GM18526 (cell line): Measurements from ENCODE around the gene TIAM2.

ENCODE experiments used
- POLR2A ChIP-seq: IDR thresholded peaks from 3 replicates; pipeline ENCODE4 v1.6.1; 2011; ENCODE audit not compliant: insufficient read length; ENCODE audit errors: extremely low read depth

Gene TIAM2

DNA sequence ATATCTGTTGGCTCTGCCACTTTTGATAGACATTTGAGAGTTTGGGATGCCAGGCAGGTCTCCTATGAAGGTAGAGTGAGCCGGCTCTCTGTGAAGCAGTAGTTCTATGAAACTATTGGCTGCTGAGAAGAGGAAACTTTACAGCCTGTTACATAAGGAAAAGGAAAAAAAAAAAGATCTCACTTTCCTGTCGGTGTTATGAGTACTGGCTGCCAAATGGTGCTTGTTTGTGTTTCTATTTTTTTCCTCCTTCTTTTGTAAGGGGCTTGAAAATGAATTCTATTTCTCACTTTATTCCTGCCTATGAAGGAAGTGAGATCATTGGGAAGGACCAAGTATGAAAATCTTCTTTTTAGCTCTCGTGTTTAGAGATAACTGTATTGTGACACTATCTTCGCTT is 195.6 kb downstream of the TIAM2 start:
- TF ChIP-seq POLR2A: no peak

DNA sequence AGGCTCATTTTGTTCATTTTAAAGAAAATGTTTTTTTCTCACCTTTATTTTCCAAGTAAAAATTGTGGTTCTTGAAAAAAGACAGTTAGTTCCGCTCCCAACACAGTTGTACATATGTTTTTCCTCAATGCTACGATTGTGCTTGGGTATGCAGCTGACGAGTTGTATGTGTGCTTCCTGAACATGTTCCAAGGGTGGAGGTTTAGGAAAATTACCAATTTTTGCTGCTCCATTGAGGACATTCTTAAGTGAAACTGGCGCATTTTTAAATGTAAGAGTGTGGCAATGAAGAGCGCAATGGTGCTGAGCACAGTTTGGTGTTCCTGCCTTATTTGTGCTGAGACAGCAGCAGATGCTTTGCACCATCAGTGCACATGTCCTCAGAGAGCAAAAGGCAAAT is 198.4 kb downstream of the TIAM2 start:
- no peak for TF ChIP-seq POLR2A

DNA sequence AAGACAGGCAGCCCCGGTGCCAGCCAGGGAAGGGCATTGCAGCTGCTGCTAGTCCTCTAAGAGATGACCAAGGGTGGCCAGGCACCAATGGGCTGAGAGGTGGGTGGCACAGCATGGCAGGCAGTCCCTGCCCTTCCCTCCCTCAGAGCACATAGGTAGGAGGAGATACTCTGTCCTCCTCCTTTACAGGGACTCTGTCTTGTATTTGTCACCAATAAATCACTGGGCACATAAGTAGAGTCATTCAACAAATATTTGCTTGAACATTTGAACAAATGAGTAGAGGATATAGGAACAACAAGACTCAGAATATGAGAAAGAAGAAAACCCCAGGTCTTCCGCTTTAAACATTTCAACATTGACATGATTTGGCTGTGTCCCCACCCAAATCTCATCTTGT is 199.3 kb downstream of the TIAM2 start:
- TF ChIP-seq POLR2A: no peak

DNA sequence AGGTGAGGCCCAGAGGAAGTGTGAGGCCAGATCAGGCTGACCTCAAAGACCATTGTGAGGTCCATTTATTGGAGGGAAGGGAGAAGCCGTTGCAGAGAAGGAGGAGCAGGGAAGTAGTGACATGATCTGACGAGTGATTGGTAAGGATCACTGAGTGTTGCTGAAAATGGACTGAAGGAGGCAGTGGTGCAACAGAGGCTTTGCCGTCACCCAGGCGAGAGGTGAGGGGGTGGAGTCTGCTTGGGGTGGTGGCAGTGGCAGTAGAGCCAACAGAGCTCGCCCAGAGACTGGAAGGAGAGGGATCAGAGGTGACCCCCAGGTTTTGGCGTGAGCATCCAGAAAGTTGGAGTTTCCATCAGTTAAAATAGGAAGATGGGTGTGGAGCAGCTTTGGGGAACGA is 200.8 kb downstream of the TIAM2 start:
- no peak for TF ChIP-seq POLR2A

DNA sequence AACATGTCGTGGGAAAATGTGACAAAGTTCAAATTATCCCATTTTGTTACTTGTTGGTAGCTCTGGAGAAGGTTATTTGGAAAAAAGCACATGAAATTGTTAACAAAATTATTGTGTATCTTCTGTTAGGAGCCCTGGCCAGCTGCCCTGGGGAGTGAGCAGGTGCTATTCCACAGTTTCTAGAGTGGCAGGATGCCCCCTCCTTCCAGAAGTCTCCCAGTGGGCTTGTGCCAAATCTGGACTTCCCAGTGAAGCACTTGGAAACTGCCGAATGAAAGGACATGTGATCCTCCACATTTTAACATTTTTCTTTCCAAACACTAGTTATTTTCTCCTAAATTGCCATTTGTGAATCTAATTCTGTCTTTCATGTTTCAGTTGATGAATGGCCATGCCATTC is 201.8 kb downstream of the TIAM2 start:
- TF ChIP-seq POLR2A: no peak

DNA sequence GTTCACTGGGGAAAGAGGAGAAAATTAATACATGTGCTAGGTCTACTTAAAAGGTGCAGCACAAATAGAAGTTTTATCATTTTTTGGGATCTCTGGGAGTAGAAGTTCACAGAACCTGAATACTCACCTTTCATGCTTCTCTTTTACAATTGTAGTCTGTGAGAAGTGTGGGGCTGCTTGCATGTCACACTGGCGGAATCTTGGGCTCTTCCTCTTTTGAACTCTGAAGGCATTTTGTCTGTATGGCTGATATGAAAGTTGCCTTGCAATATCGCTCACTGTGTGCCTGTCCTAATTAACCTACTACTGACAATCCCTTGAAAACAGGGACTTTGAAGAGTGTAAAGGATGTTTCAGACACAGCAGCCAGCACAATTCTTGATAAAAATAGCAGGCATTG is 202.8 kb downstream of the TIAM2 start:
- TF ChIP-seq POLR2A: no peak

DNA sequence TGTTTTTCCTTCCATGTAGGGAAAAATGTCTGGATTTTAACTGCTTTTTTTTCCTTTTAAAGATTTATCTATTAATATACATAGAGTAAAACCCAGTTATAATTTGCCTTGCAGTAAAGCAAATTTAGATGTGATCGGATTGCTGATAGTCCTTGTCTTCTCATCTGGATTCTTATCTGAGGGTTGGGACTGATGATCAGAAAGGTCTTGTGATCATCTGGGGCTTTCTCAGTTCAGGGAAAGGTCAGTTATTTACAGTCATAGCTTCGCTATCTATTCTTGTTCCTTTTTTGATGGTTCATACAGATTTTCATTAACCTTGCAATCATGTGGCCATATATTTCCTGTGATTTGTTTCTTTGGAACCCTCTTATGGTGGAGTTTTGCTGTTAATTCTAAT is 204.9 kb downstream of the TIAM2 start:
- TF ChIP-seq POLR2A: no peak

DNA sequence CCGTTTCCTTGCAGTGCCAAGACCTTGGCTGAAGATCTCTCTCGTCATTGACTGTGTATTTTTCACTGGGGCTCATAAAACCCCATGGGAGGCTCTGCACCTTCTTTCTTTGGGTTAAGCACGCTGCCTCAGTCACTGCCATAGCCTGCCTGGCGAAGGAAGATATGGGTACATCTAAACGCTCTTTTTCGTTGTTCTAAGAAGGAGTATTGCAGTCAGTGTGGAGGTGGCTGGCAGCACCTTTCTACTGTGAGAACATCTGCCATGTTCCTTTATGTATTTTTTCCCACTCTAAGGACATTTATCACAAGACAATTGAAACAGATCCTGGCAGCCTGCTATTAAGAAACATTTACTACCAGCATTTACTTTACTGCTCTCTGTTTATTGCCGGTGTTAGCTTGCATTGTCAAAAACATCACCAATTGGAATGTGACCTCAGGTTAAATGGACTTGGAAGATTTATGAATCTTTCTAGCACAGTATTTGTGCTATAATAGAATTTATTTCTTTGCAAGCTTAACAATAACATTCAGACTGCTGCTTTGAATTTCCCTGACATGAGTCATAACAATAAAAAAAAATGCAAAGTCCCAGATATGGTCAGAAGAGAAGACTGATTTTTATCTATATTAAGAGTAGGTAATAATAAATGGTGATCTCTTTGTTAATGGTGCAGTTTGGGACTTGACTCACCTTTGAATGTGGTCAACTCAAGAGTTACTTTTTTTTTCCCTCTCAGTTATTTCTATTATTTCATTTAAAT is 206.5 kb downstream of the TIAM2 start:
- no peak for TF ChIP-seq POLR2A

DNA sequence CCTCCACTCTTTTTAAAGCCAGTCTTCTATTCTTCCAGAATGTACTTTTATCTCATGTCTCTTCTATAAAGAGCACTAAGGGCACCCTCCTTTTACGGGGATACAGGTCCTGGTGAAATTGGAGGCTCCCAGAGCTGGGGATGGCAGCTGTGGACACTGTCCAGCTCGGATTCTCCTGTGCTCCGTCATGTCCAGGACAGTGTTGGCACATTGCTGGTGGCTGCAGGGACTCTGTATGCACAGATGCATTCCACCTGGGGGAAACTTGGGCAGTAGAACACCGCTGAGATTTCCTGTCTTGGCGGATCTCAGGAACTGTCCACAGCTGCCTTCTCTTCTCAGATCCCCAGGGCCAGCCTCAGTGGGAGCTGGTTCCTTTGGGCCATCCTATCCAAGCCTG is 212.1 kb downstream of the TIAM2 start:
- no peak for TF ChIP-seq POLR2A

DNA sequence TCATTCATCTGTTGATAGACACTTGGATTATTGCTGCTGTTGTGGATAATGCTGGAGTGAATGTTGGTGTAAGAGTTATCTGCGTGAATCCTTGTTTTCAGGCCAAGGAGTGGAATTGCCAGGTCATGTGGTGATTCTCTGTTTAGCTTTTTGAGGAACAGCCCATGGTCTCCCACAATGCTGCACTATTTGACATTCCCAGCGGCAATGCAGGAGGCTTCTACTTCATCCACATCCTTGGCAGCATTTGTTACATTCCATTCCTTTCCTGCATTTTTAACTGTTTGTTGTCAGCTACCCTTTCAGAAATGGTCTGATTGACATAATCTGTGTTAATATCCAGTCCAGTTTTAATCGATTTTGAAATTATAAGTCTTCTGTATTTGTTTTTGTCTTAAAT is 217.0 kb downstream of the TIAM2 start:
- TF ChIP-seq POLR2A: no peak

DNA sequence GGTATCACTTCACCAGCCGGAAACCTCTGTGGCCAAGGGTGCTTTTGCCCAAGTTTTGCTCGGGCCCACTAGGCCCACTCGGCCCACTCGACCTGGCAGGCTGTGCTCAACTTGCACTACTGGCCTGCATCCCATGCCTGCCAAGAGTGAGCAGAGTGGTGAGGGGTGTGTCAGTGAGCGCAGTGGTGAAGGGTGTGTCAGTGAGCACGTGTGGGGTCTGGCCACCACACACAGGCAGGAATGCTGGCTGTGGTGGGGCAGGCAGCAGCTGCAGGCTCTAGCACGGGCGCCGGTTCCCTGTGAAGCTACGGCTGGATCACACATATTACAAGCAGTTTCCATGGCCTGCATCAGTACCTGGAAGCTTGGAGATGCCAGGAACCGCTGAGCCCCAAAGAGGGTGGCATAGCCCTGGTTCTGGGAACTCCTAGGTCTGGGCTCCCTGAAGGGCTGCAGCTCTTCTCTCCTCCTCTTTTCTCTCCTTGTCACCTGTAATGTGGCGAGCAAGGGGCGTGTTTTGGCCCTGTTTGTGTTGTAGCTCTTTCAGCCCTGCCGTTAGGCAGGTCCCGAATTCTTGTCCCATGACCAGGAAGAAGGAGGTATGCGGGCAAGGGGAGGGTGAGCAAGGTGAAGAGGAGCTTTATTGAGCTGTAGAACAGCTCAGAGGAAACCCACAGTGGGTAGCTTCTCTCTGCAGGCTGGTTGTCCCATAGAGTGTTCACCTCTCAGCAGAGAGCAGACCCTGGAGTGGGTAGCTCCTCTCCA is 217.7 kb downstream of the TIAM2 start:
- no peak for TF ChIP-seq POLR2A

DNA sequence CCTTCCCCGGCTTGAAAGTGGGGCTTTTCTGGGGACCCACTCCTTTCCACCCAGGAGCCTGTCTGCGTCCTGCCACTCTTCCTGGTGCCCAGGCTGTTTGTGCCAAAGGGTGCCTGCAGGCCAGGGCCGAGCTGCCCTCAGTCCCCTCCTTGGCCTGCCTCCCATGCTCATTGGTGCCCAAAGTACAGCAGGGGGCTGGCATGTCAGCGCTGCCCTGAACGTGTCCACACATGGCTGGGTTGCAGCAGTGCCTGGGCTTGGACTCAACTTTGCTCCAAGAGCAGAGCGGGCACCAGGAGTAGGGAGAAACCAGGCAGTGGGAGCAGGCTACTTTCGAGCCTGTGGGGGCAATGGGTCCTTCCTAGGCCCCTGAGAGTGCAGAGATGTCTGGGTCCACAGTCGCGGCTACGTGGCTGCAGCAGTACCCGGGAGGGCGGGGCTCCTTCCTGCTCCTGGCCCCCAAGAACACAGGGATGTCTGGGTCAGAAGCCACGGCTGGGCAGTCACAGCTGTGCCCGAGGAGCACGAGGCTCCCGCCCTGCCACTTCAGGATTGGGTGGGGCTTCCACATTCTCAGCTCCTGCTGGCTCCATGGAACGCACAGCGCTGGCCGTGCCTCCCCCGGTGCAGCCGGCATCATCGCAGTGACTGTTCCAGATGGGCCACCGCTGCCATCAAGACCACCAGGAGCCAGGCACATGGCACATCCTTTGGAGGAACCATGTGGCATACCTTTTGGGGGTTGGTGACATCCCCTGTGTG is 218.7 kb downstream of the TIAM2 start:
- no peak for TF ChIP-seq POLR2A

DNA sequence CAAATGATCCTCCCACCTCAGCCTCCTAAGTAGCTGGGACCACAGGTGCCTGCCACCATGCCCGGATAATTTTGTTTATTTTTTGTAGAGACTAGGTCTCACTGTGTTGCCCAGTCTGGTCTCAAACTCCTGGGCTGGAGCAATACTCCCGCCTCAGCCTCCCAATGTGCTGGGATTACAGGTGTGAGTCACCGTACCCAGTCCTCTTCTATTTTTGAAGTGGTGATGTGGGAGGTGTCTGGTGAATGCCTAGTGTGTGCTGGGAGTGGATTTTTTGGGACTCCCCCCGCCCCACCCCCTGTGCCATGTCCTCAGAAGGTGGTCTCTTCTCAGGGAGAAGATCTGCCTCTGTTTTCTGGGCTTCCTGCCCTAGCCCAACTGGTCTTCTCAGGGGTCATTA is 220.8 kb downstream of the TIAM2 start:
- TF ChIP-seq POLR2A: no peak

DNA sequence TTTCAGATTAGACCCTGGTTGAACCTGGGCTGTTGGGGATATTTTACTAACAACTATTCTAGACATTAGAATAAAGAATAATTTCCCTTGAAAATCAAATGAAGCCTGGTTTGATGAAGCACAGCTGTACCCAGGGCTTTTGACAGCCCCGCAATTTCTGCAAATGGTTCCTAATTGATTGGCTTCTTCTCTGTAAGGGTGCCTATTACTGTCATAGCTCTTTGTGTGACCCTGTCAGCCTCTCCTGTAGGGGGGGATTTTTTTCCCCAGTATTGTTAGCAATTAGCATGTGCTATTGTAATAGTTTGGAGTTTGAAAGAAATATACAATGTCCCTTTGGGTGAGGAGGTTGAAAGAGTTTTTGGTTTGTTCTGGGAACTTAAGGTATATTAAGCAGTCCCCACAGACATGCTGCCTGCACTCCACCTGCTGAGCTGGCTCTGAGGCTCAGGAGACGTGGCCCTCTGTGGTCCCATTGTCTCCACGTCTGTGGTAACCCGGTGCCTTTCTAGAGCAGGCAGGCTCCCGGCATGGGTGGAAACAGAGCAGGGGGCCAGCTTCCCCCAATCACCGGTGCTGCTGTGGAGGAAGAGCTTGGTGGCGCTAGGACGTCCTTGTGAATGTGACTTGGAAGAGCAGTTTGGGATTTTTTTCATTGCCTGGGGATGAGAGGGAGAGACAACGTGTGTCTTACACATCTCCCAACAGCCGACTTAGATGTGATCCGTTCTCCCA is 221.4 kb downstream of the TIAM2 start:
- no peak for TF ChIP-seq POLR2A

DNA sequence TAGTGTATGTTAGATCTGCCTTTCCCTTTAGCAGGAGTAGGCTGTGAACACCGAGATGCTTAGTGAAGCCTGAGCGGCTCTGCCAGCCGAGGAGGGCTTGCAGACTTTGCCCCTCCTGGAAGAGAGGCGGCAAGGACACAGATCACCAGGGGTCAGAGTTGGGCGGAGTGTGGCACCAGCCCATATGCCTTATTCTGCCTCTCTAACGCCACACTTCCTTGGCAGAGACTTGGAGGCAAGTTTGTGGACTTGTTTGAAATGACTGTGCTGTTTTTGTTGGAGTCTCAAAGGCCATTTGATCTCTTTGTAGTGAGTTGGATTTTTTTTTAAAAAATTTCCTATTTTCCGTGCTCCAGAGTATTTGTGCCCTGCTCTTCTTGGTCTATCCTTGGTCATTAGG is 224.2 kb downstream of the TIAM2 start:
- no peak for TF ChIP-seq POLR2A
